HG02798 (cell line): ENCODE measurements around the gene IMPACT.

Experiments
- ATAC-seq: cut with Tn5 transposase; IDR thresholded peaks from one replicate; pipeline ENCODE4 v1.9.1; 2021; ENCODE audit warnings: mild to moderate bottlenecking; ENCODE audit not compliant: unreplicated experiment, poor library complexity

The IMPACT gene

GRCh38 chr18:24420551-24420950 lies 5.9 kb upstream of the IMPACT start:
- ATAC-seq, result no peak

- ATAC-seq, result no peak
Measured at GRCh38 chr18:24421831-24422230, 4.6 kb upstream of the IMPACT start.

GRCh38 chr18:24426073-24426397 lies 435 bp upstream of the IMPACT start:
- ATAC-seq, result no peak

- no peak for ATAC-seq
Measured at GRCh38 chr18:24427484-24427883, 1.0 kb downstream of the IMPACT start.

GRCh38 chr18:24428709-24429108 lies 2.2 kb downstream of the IMPACT start:
- ATAC-seq, result no peak

- no peak for ATAC-seq
Measured at GRCh38 chr18:24429188-24429587, 2.7 kb downstream of the IMPACT start.

- no peak for ATAC-seq
Measured at GRCh38 chr18:24432618-24433017, 6.1 kb downstream of the IMPACT start.

GRCh38 chr18:24436939-24437338 lies 10.5 kb downstream of the IMPACT start:
- ATAC-seq, result no peak

- ATAC-seq, result peak; percentile 77
Measured at GRCh38 chr18:24443870-24444269, 17.4 kb downstream of the IMPACT start.

GRCh38 chr18:24446453-24446852 lies 20.0 kb downstream of the IMPACT start:
- peak; percentile 52 for ATAC-seq

- no peak for ATAC-seq
Measured at GRCh38 chr18:24446953-24447538, 20.6 kb downstream of the IMPACT start.

- ATAC-seq, result no peak
Measured at GRCh38 chr18:24447961-24448360, 21.5 kb downstream of the IMPACT start.

GRCh38 chr18:24456549-24456948 lies 30.1 kb downstream of the IMPACT start:
- peak; percentile 92 for ATAC-seq

GRCh38 chr18:24459772-24460171 lies 33.3 kb downstream of the IMPACT start:
- no peak for ATAC-seq

GRCh38 chr18:24460388-24460787 lies 33.9 kb downstream of the IMPACT start, which contains the start of gene HRH4:
HRH4 (plus strand) TSS chr18:24460637; CDS start chr18:24460729, 92 bp downstream.
- ATAC-seq, result no peak

- ATAC-seq, result no peak
Measured at GRCh38 chr18:24461996-24462395, 35.5 kb downstream of the IMPACT start.

- ATAC-seq, result no peak
Measured at GRCh38 chr18:24462838-24463775, 36.6 kb downstream of the IMPACT start.

GRCh38 chr18:24465486-24465885 lies 39.0 kb downstream of the IMPACT start:
- ATAC-seq, result no peak

GRCh38 chr18:24466771-24467170 lies 40.3 kb downstream of the IMPACT start:
- no peak for ATAC-seq

- ATAC-seq, result no peak
Measured at GRCh38 chr18:24470022-24470618, 43.6 kb downstream of the IMPACT start.

- no peak for ATAC-seq
Measured at GRCh38 chr18:24470805-24471204, 44.3 kb downstream of the IMPACT start.
